ENCODE data around the gene NCOA3.
"Not testable (repeated sequence)": the region's sequence is repeated elsewhere in the genome, so short reads cannot be mapped to it uniquely, and the experiment has no call there.

Gene NCOA3

DNA sequence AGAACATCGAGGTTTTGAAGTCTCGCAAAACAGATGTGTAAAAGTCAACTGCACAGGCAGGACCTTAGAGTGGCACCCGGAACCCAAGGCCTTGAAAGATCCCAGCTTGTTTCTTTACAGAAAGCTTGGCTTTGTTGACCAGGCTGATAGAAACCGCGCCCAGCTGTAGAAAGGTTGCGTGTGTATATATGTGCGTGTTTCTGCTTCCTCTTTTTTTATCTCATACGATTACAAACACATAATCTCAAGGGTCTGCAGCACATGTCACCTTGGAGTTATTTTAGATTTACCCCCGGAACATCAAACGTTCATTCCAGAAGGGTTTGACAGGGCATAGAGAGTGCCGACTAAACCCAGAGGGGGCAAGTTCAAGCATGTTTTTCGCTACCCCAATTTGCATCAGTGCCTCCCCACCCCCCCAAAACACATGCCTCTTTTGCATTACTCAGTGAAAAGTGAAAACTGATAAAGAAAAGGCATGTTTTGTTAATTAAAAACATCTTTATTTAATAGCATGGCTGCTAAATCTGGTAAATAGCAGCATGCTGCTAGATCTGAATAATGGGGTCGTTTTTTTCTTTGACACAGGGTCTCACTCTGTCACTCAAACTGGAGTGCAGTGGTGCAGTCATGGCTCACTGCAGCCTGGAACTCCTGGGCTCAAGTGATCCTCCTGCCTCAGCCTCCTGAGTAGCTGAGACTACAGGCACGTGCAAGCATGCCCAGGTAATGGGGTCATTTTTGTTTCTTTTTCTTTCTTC, 33.2 kb upstream of the NCOA3 start:
- DNase-seq (ENCODE audit: low read depth) = no peak

DNA sequence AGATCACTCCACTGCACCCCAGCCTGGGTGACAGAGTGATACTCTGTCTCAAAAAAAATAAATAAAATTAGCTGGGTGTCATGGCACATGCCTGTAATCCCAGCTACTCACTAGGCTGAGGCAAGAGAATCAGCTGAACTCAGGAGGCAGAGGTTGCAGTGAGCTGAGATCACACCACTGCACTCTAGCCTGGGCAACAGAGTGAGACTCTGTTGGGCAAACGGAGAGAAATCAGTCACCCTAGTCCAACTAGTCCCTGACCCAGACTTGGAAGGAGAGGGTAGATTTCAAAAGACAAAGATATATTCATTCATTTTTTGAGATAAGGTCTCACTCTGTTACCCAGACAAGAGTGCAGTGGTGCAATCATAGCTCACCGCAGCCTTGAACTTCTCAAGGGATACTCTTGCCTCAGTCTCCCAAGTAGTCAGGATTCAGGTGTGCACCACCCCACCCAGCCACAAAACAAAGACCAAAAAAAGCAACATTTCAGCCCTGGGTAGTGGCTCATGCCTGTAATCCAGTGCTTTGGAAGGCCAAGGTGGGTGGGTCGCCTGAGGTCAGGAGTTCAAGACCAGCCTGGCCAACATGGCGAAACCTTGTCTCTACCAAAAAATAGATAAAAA, 26.2 kb upstream of the NCOA3 start:
- no peak for DNase-seq (ENCODE audit: low read depth)

DNA sequence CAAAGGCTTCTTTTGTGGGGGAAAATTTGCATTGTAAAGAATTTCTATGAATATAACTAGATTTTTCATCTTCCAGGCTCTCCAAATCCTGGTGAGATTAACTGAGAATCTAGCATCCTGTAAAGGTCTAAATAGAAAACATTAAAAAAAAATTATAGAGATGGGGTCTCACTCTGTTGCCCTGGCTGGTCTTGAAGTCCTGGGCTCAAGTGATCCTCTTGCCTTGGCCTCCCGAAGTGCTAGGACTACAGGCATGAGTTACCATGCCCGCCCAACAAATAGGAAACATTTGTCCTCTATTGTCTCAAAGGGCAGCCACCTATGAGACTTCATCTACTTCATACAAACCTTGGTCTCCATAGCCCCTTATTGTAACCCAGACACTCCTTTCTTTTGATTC, 25.2 kb upstream of the NCOA3 start:
- no peak for DNase-seq (ENCODE audit: low read depth)

DNA sequence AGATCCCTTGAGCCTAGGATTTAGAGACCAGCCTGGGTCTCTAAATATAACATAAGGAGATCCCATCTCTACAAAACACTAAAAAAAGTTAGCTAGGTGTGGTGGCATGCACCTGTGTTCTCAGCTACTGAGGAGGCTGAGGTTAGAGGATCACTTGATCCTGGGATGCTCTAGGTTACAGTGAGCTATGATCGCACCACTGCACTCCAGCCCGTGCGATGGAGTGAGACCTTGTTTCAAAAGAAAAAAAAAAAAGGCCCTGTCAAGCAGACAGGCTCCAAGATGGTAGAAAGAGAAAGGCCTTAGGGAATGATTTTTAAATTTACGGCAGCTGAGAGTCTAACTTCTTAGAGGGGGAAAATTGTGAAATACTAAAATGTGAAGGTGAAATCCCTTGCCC, 22.6 kb upstream of the NCOA3 start:
- DNase-seq (ENCODE audit: low read depth) = no peak

DNA sequence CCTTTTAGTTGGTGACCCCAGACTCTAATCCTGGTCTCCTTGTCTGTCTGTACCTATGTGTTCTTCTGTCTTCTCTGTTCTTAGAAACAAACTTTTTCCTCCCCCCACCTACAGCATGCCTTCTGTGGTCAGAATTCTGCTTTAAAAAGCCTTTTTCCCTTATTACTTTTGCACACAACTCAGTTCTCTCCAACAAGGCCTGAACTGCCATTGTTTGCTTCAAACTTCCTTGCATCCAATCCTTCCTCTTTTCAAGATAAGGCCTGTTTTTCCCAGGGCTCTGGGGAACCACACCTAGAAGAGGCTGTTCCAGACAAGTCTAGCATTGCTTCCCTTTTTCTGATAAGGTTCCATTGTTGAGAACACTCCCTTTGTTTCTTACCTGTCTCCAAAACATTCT, 22.2 kb upstream of the NCOA3 start:
- no peak for DNase-seq (ENCODE audit: low read depth)

DNA sequence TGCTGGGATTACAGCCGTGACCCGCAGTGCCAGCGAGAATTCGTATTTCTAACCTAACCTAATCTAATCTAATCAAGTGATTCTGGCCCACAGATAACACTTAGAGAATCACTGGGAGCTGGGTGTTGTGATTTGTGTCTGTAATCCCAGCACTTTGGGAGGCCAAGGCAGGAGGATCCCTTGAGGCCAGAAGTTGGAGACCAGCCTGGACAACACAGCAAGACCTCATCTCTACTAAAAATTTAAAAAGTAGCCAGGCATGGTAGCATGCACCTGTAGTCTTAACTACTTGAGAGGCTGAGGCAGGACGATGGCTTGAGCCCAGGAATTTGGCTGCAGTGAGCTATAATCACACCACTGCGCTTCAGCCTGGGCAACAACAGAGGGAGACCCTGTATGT, 21.4 kb upstream of the NCOA3 start:
- no peak for DNase-seq (ENCODE audit: low read depth)

DNA sequence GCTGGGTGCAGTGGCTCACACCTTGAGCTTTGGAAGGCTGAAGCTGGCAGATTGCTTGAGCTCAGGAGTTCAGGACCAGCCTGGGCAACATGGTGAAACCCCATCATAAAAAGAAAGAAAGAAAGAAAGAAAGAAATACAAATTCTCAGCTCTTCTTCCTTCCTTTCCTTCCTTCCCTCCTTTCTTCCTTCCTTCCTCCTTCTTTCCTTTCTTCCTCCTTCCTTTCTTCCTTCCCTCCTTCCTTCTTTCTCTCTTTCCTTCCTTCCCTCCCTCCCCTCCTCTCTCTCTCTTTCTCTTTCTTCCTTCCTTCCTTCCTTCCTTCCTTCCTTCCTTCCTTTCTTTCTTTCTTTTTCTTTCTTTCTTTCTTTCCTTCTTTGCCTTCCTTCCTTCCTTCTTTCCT, 21.0 kb upstream of the NCOA3 start:
- DNase-seq (ENCODE audit: low read depth) = no peak

DNA sequence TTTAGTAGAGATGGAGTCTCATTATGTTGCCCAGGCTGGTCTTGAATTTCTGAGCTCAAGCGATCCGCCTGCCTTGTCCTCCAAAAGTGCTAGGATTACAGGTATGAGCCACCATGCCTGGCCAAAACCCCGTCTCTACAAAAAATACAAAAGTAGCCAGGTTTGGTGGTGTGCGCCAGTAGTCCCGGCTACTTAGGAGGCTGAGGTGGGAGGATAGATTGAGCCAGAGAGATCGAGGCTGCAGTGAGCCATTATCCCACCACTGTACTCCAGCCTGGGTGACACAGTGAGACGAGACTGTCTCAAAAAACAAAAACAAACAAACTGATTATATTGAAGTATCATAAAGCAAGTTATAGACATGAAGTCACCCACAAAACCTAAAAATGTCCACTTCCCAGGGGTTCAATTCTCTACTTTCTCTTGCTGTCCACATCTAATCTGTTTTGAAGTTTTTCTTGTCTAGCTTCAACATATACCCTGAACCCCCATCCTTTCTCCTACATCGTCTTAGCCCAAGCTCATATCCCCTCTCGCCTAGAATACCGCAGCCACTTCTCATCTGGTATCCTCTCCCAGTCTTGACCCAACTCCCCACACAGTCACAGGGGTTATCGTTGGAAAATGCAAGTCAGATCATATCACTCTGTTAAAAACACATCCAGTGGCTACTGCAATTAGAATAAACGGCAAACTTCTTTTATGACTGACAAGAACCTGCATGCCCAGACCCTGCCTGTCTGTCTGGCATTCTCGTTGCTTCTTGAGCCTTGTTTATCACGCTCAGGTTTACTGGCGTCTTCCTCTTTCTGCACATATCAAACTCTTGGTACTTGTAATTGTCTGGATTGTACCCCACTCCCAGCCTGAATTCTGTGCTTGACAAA, 20.1 kb upstream of the NCOA3 start:
- no peak for DNase-seq (ENCODE audit: low read depth)

DNA sequence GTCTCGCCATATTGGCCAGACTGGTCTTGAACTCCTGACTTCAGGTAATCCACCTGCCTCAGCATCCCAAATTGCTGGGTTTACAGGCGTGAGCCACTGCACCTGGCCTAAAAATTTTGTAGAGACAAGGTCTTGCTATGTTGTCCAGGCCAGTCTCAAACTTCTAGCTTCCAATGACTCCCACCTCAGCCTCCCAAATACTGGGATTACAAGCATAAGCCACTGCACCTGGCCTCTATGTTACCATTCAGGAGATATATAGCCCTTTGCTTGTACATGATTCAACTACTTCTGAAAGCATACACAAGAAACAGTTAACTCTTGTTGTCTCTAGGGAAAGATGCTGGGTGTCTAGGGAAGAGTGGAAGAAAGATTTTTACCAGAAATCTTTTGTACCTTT, 19.0 kb upstream of the NCOA3 start:
- no peak for DNase-seq (ENCODE audit: low read depth)

DNA sequence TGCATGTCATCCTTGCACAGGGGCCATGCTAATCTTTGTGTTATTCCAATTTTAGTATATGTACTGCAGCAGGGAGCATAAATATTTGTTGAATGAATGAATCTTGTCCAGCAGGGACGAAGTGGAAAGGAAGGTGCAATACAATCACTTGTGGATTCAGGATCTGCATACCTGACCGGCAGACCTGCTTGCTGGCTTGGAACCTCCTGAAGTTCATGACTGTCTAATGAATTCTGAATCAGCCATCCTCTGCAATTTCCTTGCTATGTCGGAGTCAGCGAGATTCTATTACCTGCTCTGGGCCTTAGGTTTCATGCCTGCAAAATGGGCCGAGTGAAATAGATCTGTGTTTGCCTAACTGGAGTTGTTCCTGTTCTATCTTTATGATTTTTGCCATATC, 17.4 kb upstream of the NCOA3 start:
- DNase-seq (ENCODE audit: low read depth) = no peak

DNA sequence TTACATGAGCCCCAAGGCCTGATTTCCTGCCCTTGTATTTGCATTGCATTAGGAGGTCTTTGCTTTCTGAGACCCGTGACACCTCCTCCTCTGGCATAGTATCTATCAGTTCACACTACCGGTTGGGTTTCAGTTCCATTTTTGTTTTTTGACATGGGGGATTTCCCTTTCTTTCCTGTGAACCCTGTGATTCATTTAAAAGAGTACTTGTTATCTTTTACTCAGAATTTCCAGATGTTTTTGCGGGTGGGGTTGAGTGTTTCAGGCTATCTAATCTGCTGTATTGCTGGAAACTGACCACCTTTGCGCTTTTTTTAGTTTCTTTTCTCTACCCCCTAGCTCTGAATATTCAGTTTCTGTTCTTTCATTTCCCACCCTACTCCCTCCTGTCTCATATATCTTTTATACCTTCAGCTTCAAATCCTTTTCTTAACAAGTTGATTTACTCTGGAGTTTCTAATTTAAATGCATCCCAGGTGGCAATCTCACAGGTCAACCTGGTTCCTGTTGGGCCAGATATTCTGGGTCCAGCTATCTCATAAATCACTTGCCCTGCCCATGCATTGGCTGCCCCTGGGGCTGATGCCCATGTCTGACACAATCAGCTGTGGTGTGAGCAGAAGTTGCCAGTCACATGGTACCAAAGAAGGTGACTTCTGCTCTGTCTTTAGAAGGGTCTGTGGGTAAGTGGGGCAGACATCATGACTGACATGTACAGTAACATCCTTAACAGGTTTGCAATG, 14.3 kb upstream of the NCOA3 start:
- no peak for DNase-seq (ENCODE audit: low read depth)

DNA sequence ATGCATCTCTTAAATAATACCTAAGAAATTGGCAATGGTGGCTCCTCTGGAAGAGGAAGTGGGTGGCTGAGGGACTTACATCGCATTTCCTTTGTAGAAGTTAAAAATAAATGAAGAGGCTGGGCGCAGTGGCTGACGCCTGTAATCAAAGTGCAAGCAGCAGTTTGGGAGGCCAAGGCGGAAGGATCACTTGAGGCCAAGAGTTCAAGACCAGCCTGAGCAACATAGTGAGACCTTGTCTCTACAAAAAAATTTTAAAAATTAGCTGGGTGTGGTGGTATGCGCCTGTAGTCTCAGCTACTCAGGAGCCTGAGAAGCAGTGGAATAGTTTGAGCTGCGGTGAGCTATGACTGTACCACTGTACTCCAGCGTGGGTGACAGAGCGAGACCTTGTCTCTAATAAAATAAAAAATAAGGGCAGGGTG, 12.2 kb upstream of the NCOA3 start:
- no peak for DNase-seq (ENCODE audit: low read depth)

DNA sequence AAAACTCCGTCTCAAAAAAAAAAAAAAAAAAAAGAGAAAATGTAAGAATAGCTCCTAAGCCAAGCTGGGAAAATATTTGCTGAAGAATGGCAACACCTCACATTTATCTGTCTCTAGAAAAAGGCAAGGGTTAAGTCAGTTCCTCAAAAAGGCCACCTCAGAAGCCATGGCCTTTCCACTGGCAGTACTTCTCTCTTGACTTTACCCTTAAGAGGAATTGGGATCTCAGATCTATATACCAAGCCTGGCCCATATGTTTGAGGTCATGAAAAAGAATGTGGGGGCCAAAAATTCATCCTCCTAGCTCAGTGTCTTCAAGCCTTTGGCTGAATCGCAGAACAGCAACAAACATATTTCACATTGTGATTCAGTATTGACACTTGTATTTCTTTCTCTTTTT, 10.9 kb upstream of the NCOA3 start:
- no peak for DNase-seq (ENCODE audit: low read depth)

DNA sequence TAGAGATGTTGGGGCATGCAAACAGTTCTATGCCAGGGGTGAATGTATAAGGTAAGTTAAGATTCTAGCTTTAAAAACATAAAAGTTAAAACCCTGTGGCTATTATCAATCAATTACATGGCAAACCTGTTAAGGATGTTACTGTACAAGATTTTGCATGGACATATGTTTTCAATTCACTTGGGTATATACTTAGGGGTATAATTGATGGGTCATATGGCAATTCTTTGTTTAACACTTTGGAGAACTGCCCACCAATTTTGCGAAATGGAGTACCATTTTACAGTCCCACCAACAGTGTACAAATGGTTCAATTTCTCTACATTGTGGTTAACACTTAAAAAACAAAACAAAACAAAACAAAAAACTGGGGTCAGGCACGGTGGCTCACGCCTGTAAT, 9.4 kb upstream of the NCOA3 start:
- no peak for DNase-seq (ENCODE audit: low read depth)

DNA sequence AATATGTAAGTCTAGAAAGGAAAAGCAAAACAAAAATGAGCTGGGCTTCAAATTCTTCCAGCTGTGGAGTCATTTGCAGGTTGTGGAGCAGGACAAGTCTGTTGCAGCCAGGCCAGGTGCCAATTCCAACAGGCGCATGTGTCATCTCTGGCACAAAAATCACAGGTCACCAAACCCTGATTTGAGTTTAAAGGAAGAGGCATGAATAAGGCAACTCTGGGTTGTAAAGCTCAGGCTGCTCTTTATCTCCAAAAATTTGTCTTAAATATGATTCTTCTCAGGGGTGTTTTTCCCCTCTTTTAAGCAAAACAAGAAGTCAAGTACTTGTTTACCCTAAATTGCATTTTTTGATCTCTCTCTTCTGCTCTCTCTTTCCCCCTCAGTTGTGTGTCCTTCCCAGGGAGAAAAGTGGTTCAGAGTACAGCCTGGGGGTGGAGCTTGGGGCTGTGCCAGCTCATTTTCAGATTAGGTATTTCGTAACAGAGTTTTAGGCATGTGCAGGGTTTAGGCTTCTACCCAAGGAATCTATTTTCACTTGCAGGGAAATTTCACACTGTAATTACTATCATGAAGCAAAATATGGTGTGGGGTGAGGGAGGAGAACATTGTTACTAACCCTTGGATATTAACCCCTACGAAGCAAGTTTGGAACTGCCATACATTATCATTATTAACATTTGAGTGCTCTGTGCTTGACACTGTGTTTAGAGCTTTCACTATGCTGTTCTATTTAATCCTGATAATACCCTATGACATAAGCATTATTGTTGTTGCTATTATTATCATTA, 8.3 kb upstream of the NCOA3 start:
- no peak for DNase-seq (ENCODE audit: low read depth)

DNA sequence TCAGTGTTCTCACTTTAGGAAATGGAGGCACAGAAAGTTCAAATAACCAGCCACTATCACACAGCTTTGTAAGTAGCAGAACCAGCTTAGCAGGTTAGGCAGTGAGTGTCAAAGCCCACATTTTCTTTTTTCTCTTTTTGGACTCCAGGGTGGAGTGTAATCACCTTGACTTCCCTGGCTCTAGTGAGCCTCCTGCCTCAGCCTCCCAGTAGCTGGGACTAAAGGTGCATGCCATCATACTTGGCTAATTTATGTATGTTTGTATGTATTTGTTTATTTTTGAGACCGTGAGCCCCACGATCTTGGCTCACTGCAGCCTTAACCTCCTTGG, 7.8 kb upstream of the NCOA3 start:
- DNase-seq (ENCODE audit: low read depth) = no peak

DNA sequence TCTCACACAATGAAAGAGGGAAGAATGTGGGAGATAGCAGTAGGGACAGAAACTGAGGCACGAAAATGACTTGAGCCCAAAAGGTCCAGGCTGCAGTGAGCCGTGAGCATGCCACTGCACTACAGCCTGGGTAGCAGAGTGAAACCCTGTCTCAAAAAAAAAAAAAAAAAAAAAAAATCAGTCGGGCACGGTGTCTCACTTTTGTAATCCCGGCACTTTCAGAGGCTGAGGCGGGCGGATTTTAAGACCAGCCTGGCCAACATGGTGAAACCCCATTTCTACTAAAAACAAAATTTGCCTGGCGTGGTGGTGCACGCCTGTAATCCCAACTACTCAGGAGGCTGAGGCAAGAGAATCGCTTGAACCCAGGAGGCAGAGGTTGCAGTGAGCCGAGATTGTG, 7.1 kb upstream of the NCOA3 start:
- not testable (repeated sequence) for DNase-seq (ENCODE audit: low read depth)

DNA sequence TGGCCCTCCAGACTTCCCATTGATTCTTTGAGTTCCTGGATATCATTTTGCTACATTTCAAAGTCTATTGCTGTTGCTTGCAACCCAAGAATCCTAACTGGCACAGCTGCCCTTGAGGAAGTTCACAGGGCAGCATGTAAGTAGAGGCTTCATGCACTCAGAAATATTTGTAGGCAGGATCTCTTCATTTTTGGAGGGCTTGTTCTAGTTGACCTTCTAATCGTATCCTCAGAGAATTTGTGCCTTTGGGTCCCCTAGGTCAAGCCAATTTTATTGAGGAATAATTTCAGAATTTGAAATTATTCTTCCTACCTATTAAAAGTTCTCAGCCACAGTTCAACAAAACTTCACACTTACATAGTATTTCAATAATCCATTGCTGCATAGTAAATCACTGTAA, 5.6 kb upstream of the NCOA3 start:
- DNase-seq (ENCODE audit: low read depth) = no peak

DNA sequence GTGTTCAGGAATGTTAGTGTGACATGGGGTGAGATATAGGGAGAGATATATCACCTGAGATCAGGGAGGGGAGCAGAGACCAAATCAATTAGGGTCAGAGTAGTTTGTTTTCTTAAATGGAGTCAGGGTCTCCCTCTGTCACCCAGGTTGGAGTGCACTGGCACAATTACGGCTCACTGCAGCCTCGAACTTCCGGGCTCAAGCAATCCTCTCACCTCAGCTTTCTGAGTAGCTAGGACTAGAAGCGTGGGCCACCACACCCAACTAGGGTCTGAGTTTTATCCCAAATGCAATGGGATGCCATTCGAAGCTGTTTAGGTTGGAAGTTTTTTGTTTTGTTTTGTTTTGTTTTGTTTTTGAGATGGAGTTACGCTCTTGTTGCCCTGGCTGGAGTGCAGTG, 3.1 kb upstream of the NCOA3 start:
- DNase-seq (ENCODE audit: low read depth) = no peak

DNA sequence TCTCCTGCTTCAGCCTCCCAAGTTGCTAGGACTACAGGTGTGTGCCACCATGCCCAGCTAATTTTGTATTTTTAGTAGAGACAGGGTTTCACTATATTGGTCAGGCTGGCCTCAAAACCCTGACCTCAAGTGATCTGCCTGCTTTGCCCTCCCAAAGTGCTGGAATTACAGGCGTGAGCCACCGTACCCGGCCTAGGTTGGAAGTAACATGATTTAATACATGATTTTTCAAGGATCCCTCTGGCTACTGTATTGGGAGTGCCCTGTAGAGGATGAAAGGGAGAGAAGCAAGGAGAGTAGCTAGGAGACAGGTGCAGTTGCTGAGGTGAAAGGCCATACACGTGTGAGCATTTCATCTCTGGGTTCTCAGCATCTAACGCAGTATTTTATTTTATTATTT, 2.6 kb upstream of the NCOA3 start:
- DNase-seq (ENCODE audit: low read depth) = no peak

DNA sequence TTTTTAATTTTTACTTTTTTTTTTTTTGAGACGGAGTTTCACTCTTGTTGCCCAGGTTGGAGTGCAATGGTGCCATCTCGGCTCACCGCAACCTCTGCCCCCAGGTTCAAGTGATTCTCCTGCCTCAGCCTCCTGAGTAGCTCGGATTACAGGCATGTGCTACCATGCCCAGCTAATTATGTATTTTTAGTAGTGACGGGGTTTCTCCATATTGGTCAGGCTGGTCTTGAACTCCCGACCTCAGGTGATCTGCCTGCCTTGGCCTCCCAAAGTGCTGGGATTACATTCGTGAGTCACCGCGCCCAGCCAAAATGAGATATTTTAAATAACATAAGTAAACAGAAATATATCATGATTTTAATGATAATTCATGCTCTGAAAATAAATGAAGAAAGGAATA, 1.6 kb upstream of the NCOA3 start:
- DNase-seq (ENCODE audit: low read depth) = not testable (repeated sequence)

DNA sequence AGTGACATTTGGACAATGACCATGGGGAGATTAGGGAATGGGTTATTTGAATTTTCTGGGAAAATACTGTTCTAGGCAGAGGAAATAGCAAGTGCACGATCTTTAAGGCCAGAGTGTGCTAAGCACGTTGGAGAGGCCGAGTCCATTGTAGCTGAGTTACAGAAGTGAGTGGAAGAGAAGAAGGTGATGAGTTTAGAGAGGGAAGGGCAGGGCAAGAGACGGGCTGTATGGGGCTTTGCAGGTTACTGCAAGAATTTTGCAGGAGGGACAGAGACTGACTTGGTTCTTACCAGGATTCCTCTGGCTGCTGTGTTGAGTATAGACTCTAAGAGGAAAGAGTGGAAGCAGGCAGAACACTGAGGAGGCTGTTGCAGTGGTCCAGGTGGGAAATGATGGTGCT, 1.1 kb upstream of the NCOA3 start:
- DNase-seq (ENCODE audit: low read depth) = no peak
